Activated T-helper 2 cell treated with anti-CD3 and anti-CD28 coated beads, Interferon-gamma antibody, Interleukin-2, Interleukin-4, amounts not matched to agents 10 μg/mL and 5 μg/mL and 100 μg/mL, durations not matched to agents 14 hours and 24 hours and 36 hours (primary cell): ENCODE data around the gene ACP3. TPM values are rescaled to one million over a fixed set of nuclear protein-coding genes. Genes with fewer than 3 reads are reported as not detected.

Experiments used
- DNase-seq: peaks from one replicate; pipeline ENCODE4 v3.0.0; 2021; ENCODE audit warnings: low spot score
- H3K27ac Mint-ChIP-seq: one replicate; pipeline ENCODE4 v1.8.0; 2021; ENCODE audit warnings: mixed read lengths
- H3K27me3 Mint-ChIP-seq: one replicate; pipeline ENCODE4 v1.8.0; 2021; ENCODE audit warnings: low read depth, mixed read lengths
- H3K36me3 Mint-ChIP-seq: one replicate; pipeline ENCODE4 v1.8.0; 2021; ENCODE audit warnings: low read depth, mixed read lengths
- H3K4me1 Mint-ChIP-seq: one replicate; pipeline ENCODE4 v1.8.0; 2021; ENCODE audit warnings: low read depth, mixed read lengths
- H3K4me3 Mint-ChIP-seq: one replicate; pipeline ENCODE4 v1.8.0; 2021; ENCODE audit warnings: low read depth, mild to moderate bottlenecking, moderate library complexity, mixed read lengths
- H3K9me3 Mint-ChIP-seq: one replicate; pipeline ENCODE4 v1.8.0; 2021; ENCODE audit warnings: mixed read lengths
- intact Hi-C: fragments of 100-400 bp; cut with micrococcal nuclease; formaldehyde crosslinking; loops from one replicate; pipeline ENCODE4 v1.15.1; 2023
- total RNA-seq: library from RNA; stranded (reverse); gene quantifications from 2 replicates; pipeline ENCODE4 v1.2.3, GENCODE V29; 2022

The ACP3 gene
- total RNA-seq, 1 donor from 2014 or later: not detected

DNA sequence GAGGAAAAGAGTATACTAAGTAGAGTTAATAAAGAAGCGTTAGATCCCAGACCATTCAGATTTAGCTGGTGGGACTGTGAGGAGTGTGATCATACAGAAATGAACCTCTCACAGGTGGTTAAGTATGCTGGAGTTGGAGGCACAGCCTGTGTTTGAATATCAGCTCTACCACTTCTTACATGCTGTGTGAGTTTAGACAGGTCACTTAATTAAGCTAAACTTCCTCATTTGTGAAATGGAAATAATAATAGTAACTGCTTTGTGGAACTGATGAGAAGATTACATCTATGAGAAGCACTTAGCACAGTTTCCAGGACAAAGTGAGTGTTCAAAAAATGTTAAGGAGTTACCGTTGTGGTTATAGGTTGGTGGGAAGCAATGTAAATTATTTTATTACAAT lies 8.4 kb downstream of the ACP3 start:
- intact Hi-C loops: no loop called here
- H3K36me3 Mint-ChIP-seq: no peaks in the 10 kb centered on the region
- H3K27ac Mint-ChIP-seq: no peak overlapping the region
- H3K4me1 Mint-ChIP-seq: no peaks in the 10 kb centered on the region
- H3K9me3 Mint-ChIP-seq: no peaks in the 10 kb centered on the region
- peaks cover 7% of the 10 kb centered on the region for H3K27me3 Mint-ChIP-seq
- no peak overlapping the region for H3K4me3 Mint-ChIP-seq
- DNase-seq: no peak

GRCh38 chr3:132326251-132326650 lies 9.0 kb downstream of the ACP3 start:
- no peaks in the 10 kb centered on the region for H3K36me3 Mint-ChIP-seq
- no peaks in the 10 kb centered on the region for H3K9me3 Mint-ChIP-seq
- no peak overlapping the region for H3K4me3 Mint-ChIP-seq
- H3K27ac Mint-ChIP-seq: no peak overlapping the region
- intact Hi-C loops: no loop called here
- no peak for DNase-seq
- no peaks in the 10 kb centered on the region for H3K4me1 Mint-ChIP-seq
- peaks cover 7% of the 10 kb centered on the region for H3K27me3 Mint-ChIP-seq

- no peak overlapping the region for H3K27ac Mint-ChIP-seq
- no peaks in the 10 kb centered on the region for H3K36me3 Mint-ChIP-seq
- H3K27me3 Mint-ChIP-seq: peaks cover 16% of the 10 kb centered on the region
- H3K4me3 Mint-ChIP-seq: no peak overlapping the region
- no peaks in the 10 kb centered on the region for H3K9me3 Mint-ChIP-seq
- DNase-seq: no peak
- H3K4me1 Mint-ChIP-seq: no peaks in the 10 kb centered on the region
- intact Hi-C loops: no loop called here
Measured at GRCh38 chr3:132332082-132332481, 14.9 kb downstream of the ACP3 start.

- H3K9me3 Mint-ChIP-seq: no peaks in the 10 kb centered on the region
- H3K4me3 Mint-ChIP-seq: no peak overlapping the region
- peaks cover 16% of the 10 kb centered on the region for H3K27me3 Mint-ChIP-seq
- H3K4me1 Mint-ChIP-seq: no peaks in the 10 kb centered on the region
- no peak overlapping the region for H3K27ac Mint-ChIP-seq
- no peak for DNase-seq
- intact Hi-C loops: no loop called here
- no peaks in the 10 kb centered on the region for H3K36me3 Mint-ChIP-seq
Measured at GRCh38 chr3:132332508-132332907, 15.3 kb downstream of the ACP3 start.

GRCh38 chr3:132341746-132342145 lies 24.5 kb downstream of the ACP3 start:
- no peak overlapping the region for H3K4me3 Mint-ChIP-seq
- H3K27ac Mint-ChIP-seq: no peak overlapping the region
- no peaks in the 10 kb centered on the region for H3K9me3 Mint-ChIP-seq
- H3K27me3 Mint-ChIP-seq: peaks cover 25% of the 10 kb centered on the region
- no peaks in the 10 kb centered on the region for H3K4me1 Mint-ChIP-seq
- no peak for DNase-seq
- intact Hi-C loops: no loop called here
- no peaks in the 10 kb centered on the region for H3K36me3 Mint-ChIP-seq

- H3K4me3 Mint-ChIP-seq: no peak overlapping the region
- no peak for DNase-seq
- H3K27me3 Mint-ChIP-seq: peaks cover 24% of the 10 kb centered on the region
- intact Hi-C loops: no loop called here
- H3K27ac Mint-ChIP-seq: no peak overlapping the region
- no peaks in the 10 kb centered on the region for H3K9me3 Mint-ChIP-seq
- H3K4me1 Mint-ChIP-seq: no peaks in the 10 kb centered on the region
- H3K36me3 Mint-ChIP-seq: no peaks in the 10 kb centered on the region
Measured at GRCh38 chr3:132342183-132342582, 25.0 kb downstream of the ACP3 start.

- Mint-ChIP-seq H3K9me3 (no peaks in the 10 kb centered on the region), H3K36me3 (no peaks in the 10 kb centered on the region)
Measured at GRCh38 chr3:132342610-132343009, 25.4 kb downstream of the ACP3 start.

DNA sequence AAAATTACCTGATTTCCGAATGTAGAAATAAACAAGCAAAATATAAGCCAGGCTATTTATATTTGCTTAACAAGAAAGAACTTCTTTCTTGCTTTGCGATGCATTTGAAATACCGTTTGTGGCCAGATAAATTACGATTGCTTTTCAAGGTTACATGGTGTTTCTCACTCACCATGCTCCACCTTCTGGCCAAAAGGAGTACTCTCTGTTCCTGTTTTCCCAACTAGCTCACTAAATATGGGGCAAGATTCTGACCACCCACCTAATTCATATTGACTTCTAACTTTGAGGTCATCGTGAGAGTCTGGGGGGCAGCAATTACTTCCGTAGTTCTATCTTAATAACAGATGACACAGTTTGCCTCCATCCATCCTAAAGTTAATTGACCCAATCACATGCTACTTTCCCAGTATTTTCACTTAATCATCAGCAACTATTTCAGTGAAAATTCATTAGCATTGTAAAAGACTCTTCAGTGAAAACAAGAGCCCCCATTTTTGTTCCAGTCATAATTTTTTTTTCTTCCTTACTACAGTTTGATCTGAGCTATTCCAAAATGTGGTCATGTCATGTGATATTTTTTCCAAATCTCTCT lies 25.9 kb downstream of the ACP3 start:
- Mint-ChIP-seq H3K27me3 (peaks cover 24% of the 10 kb centered on the region), H3K9me3 (no peaks in the 10 kb centered on the region), H3K4me3 (no peak overlapping the region), H3K36me3 (no peaks in the 10 kb centered on the region), H3K4me1 (no peaks in the 10 kb centered on the region), H3K27ac (no peak overlapping the region)
- DNase-seq: no peak
- intact Hi-C loops: loop anchor here (1.0 kb wide), 1 partner anchor 90 kb away; no protein-coding TSS in a partner anchor

More at GRCh38 chr3:132342610-132343009, 25.4 kb downstream of the ACP3 start:
- no peak for DNase-seq
- intact Hi-C loops: loop anchor here (1.0 kb wide), 1 partner anchor 89 kb away; no protein-coding TSS in a partner anchor
- Mint-ChIP-seq H3K4me3 (no peak overlapping the region), H3K4me1 (no peaks in the 10 kb centered on the region), H3K27me3 (peaks cover 24% of the 10 kb centered on the region), H3K27ac (no peak overlapping the region)

DNA sequence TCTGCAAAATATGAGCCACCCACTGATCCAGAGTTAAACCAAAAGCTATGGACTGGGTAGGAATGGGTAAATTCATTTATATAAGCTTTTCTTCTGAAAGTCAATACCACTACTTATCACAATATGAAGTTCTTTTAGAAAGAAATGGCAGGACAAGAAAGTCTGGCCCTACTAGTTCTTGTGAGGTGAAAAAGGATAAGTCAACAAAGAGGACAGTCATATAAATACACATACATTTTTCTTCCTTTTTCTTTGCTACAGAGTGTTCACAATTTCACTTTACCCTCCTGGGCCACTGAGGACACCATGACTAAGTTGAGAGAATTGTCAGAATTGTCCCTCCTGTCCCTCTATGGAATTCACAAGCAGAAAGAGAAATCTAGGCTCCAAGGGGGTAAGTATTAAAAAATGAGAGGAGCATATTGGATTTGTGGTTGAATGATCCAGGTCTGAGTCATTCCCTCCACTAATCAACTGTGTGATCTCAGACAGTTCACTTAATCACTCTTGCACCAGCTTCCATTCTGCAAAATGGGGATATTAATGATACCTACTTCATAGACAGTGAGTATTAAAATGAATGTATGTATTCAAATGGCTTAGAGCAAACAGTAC lies 27.6 kb downstream of the ACP3 start:
- no peaks in the 10 kb centered on the region for H3K4me1 Mint-ChIP-seq
- H3K36me3 Mint-ChIP-seq: no peaks in the 10 kb centered on the region
- DNase-seq: no peak
- no peak overlapping the region for H3K27ac Mint-ChIP-seq
- H3K27me3 Mint-ChIP-seq: peaks cover 22% of the 10 kb centered on the region
- no peak overlapping the region for H3K4me3 Mint-ChIP-seq
- intact Hi-C loops: no loop called here
- H3K9me3 Mint-ChIP-seq: no peaks in the 10 kb centered on the region

DNA sequence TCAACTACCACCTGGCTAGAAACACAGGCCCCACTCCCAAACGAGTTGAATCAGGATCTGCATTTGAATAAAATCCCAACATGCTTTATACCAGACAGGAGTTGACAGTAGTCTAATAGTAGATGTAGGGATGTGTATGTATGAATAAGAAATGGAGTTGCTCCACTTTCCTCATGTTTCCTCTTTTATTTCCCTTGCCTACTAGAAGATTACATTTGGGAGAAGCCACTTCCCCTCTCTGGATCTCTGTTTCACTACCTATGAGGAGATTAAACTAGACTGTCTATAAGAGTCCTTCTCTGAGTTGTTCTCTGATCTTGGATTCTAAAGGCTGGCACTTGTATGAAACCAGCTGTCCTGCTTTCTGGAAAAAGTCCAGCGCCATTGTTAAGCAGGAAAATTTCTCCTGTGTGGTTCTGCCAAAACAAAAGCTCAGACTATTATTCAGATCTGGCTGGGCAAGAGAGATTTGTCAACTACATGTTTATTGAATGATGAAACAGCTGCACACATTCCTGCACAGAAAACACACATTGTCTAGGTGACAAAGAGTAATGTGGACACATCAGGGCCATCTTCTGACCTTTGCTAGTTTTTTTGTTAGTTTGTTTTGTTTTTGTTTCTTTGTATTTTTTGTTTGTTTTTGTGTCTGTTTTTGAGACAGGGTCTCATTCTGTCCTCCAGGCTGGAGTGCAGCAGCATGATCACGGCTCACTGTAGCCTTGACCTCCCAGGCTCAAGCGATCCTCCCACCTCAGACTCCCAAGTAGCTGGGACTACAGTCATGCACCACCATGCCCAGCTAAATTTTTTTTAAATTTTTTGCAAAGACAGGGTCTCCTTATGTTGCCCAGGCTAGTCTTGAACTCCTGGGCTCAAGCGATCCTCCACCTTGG lies 29.9 kb downstream of the ACP3 start:
- no peak for DNase-seq
- Mint-ChIP-seq H3K36me3 (no peaks in the 10 kb centered on the region), H3K9me3 (no peaks in the 10 kb centered on the region), H3K4me3 (no peak overlapping the region), H3K27ac (no peak overlapping the region), H3K4me1 (peaks cover 6% of the 10 kb centered on the region), H3K27me3 (peaks cover 17% of the 10 kb centered on the region)
- intact Hi-C loops: no loop called here

DNA sequence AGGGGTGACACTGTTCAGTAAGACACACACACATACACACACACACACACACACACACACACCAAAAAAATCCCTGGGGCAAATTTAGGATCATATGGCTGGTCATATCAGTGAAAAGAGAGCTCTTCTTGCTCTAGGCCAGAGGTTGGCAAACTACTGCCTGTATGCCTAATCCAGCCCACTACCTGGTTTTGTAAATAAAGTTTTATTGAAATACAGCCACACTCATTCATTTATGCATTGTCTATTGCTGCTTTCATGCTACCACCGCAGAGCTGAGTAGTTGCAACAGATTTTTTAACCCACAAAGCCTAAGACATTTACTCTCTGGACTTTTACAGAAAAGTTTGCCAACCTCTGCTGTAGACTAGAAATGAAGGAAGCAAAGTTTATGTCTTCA lies 30.6 kb downstream of the ACP3 start:
- Mint-ChIP-seq H3K27me3 (peaks cover 16% of the 10 kb centered on the region), H3K36me3 (no peaks in the 10 kb centered on the region), H3K9me3 (no peaks in the 10 kb centered on the region), H3K4me3 (no peak overlapping the region), H3K27ac (no peak overlapping the region), H3K4me1 (peaks cover 10% of the 10 kb centered on the region)
- DNase-seq: no peak
- intact Hi-C loops: no loop called here

DNA sequence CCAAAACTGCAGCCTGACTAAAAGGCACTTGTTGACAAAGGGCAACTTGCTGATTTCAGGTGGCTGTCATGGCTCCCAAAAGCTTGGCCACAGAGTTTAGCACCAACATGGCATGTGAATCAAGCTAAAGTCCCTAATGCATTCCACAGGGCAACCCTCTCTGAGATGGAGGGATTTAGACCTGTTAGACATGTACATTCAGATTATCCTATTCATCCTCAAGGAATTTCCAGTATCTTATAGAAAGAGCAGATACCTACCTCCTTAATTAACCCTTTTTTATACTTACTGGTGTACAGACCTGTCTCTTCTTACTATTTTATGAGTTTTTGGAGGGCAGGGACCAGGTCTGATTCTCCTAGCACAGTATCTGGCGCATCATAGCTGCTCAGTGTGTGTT lies 31.3 kb downstream of the ACP3 start:
- H3K27ac Mint-ChIP-seq: no peak overlapping the region
- peaks cover 10% of the 10 kb centered on the region for H3K4me1 Mint-ChIP-seq
- H3K36me3 Mint-ChIP-seq: no peaks in the 10 kb centered on the region
- H3K4me3 Mint-ChIP-seq: no peak overlapping the region
- intact Hi-C loops: no loop called here
- DNase-seq: no peak
- no peaks in the 10 kb centered on the region for H3K9me3 Mint-ChIP-seq
- peaks cover 14% of the 10 kb centered on the region for H3K27me3 Mint-ChIP-seq

DNA sequence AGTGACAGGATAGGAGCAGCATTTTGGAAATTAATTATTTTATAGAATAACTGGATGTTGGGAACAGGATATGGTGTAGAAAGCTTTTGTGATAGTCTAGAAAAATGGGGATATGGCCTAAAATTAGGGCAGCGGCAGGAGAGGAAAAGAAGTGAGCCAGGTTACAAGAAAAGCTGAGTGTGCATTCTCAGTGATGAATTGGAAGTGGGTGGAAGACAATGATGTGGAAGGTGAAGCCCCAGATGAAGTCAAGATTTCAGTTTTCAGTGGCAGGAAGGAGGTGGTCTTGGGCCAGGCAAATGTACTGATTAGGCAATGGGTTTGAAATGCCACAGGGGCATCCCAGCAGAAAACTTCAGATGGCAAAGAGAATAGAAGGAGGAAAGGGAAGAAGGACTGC lies 33.6 kb downstream of the ACP3 start:
- Mint-ChIP-seq H3K4me1 (peaks cover 10% of the 10 kb centered on the region), H3K4me3 (no peak overlapping the region), H3K27me3 (peaks cover 12% of the 10 kb centered on the region), H3K36me3 (no peaks in the 10 kb centered on the region), H3K9me3 (no peaks in the 10 kb centered on the region), H3K27ac (no peak overlapping the region)
- DNase-seq: no peak
- intact Hi-C loops: loop anchor here (10.0 kb wide), 1 partner anchor 184 kb away; no protein-coding TSS in a partner anchor
